HG03196 (cell line): ENCODE data around the gene TCEAL1.

Experiments
- ATAC-seq: cut with Tn5 transposase; IDR thresholded peaks from one replicate; pipeline ENCODE4 v1.9.1; 2021; ENCODE audit not compliant: unreplicated experiment

Gene TCEAL1

GRCh38 chrX:103678199-103678993, 49.6 kb downstream of the TCEAL1 start:
- ATAC-seq: no peak
